D341Med (cell line): ENCODE measurements around the gene NTN1.

Source experiments
- DNase-seq: peaks from one replicate; pipeline ENCODE4 v3.0.0; 2012; ENCODE audit warnings: low spot score

The NTN1 gene

GRCh38 chr17:9195961-9196670, 174.8 kb downstream of the NTN1 start:
- DNase-seq, result no peak

GRCh38 chr17:9199571-9200551, 178.6 kb downstream of the NTN1 start:
- no peak for DNase-seq

GRCh38 chr17:9200699-9201359, 179.5 kb downstream of the NTN1 start:
- no peak for DNase-seq

- DNase-seq, result no peak
Measured at GRCh38 chr17:9202532-9202931, 181.2 kb downstream of the NTN1 start.

- DNase-seq, result no peak
Measured at GRCh38 chr17:9203771-9204425, 182.6 kb downstream of the NTN1 start.

GRCh38 chr17:9204637-9205329, 183.5 kb downstream of the NTN1 start:
- DNase-seq, result no peak

GRCh38 chr17:9205520-9206409, 184.5 kb downstream of the NTN1 start:
- DNase-seq, result no peak

- DNase-seq, result no peak
Measured at GRCh38 chr17:9206410-9206703, 185.0 kb downstream of the NTN1 start.

- DNase-seq, result no peak
Measured at GRCh38 chr17:9206741-9207332, 185.5 kb downstream of the NTN1 start.

- DNase-seq, result no peak
Measured at GRCh38 chr17:9208381-9209105, 187.2 kb downstream of the NTN1 start.

- DNase-seq, result no peak
Measured at GRCh38 chr17:9209347-9209746, 188.0 kb downstream of the NTN1 start.

GRCh38 chr17:9209781-9210370, 188.6 kb downstream of the NTN1 start:
- DNase-seq, result no peak

GRCh38 chr17:9211133-9211765, 189.9 kb downstream of the NTN1 start:
- no peak for DNase-seq

GRCh38 chr17:9212376-9213302, 191.3 kb downstream of the NTN1 start:
- no peak for DNase-seq

- DNase-seq, result no peak
Measured at GRCh38 chr17:9213303-9213640, 192.0 kb downstream of the NTN1 start.

- DNase-seq, result no peak
Measured at GRCh38 chr17:9215465-9215864, 194.2 kb downstream of the NTN1 start.

GRCh38 chr17:9217151-9218056, 196.1 kb downstream of the NTN1 start:
- DNase-seq, result no peak
